DOHH2 (cell line): ENCODE results near the gene RASGRP1.

ENCODE experiments used
- H3F3A ChIP-seq: fragments of 200-600 bp; sonication (generic), shearing (Covaris generic); 2 replicates; pipeline ENCODE4 v1.6.0; 2016; ENCODE audit warnings: antibody characterized with exemption, mild to moderate bottlenecking; ENCODE audit not compliant: control insufficient read depth, insufficient read depth
- H3K27ac ChIP-seq: fragments of 200-600 bp; sonication (generic); 2 replicates; pipeline ENCODE4 v1.5.1; 2014; ENCODE audit warnings: low read depth, mild to moderate bottlenecking, low read length, moderate library complexity
- H3K27me3 ChIP-seq: fragments of 200-600 bp; sonication (generic); 2 replicates; pipeline ENCODE4 v1.6.1; 2014; ENCODE audit warnings: mild to moderate bottlenecking, low read length, mixed read lengths; ENCODE audit not compliant: control insufficient read depth
- H3K36me3 ChIP-seq: fragments of 200-600 bp; sonication (generic); 2 replicates; pipeline ENCODE4 v1.6.1; 2014; ENCODE audit warnings: mild to moderate bottlenecking, low read length, moderate library complexity, mixed read lengths; ENCODE audit not compliant: control insufficient read depth
- H3K4me1 ChIP-seq: fragments of 200-600 bp; sonication (generic); 2 replicates; pipeline ENCODE4 v1.6.1; 2014; ENCODE audit warnings: mild to moderate bottlenecking, low read length, mixed read lengths; ENCODE audit not compliant: control insufficient read depth
- H3K4me2 ChIP-seq: fragments of 200-600 bp; sonication (generic); 2 replicates; pipeline ENCODE4 v1.6.0; 2014; ENCODE audit warnings: mild to moderate bottlenecking, low read length, moderate library complexity
- H3K4me3 ChIP-seq: fragments of 200-600 bp; sonication (generic); 2 replicates; pipeline ENCODE4 v1.5.1; 2014; ENCODE audit warnings: mild to moderate bottlenecking, low read length, mixed read lengths
- H3K79me2 ChIP-seq: fragments of 200-600 bp; sonication (generic); 2 replicates; pipeline ENCODE4 v1.6.1; 2014; ENCODE audit warnings: mild to moderate bottlenecking, low read length, mixed read lengths; ENCODE audit not compliant: control insufficient read depth
- H3K9me2 ChIP-seq: fragments of 200-600 bp; sonication (generic); replicated peaks from 2 replicates; pipeline ENCODE4 v1.6.1; 2014; ENCODE audit warnings: mild to moderate bottlenecking, low read length, mixed read lengths; ENCODE audit not compliant: control insufficient read depth
- H3K9me3 ChIP-seq: fragments of 200-600 bp; sonication (generic); 2 replicates; pipeline ENCODE4 v1.6.1; 2014; ENCODE audit warnings: antibody characterized with exemption, low read length, mixed read lengths; ENCODE audit not compliant: control insufficient read depth, insufficient read depth
- H4K20me1 ChIP-seq: fragments of 200-600 bp; sonication (generic); 2 replicates; pipeline ENCODE4 v1.6.0; 2014; ENCODE audit warnings: low read depth, mild to moderate bottlenecking, antibody characterized with exemption, low read length, moderate library complexity; ENCODE audit not compliant: control insufficient read depth, insufficient read depth
- CTCF ChIP-seq: fragments of 200-600 bp; sonication (generic); IDR thresholded peaks from one replicate; pipeline ENCODE4 v1.5.1; 2014; ENCODE audit warnings: antibody characterized with exemption, mild to moderate bottlenecking, low read depth, low read length; ENCODE audit not compliant: poor library complexity, severe bottlenecking
- EZH2phosphoT487 ChIP-seq: fragments of 200-600 bp; sonication (generic); IDR thresholded peaks from 2 replicates; pipeline ENCODE4 v1.6.1; 2017; ENCODE audit warnings: borderline replicate concordance, mild to moderate bottlenecking, antibody characterized with exemption, low read length, moderate library complexity, mixed read lengths

The RASGRP1 gene

GRCh38 chr15:38534691-38535090 lies 29.9 kb downstream of the RASGRP1 start:
- Histone ChIP-seq H3K4me2 (no peak overlapping the region), H3K27me3 (no peaks in the 10 kb centered on the region), H3K79me2 (no peaks in the 10 kb centered on the region), H3F3A (no peaks in the 10 kb centered on the region), H3K4me3 (no peak overlapping the region), H3K9me3 (no peaks in the 10 kb centered on the region), H3K36me3 (no peaks in the 10 kb centered on the region), H3K27ac (no peak overlapping the region), H3K4me1 (no peaks in the 10 kb centered on the region), H3K9me2 (no peaks in the 10 kb centered on the region), H4K20me1 (no peaks in the 10 kb centered on the region)
- TF ChIP-seq CTCF = no peak
- TF ChIP-seq EZH2phosphoT487 = no peak

GRCh38 chr15:38533926-38534325 lies 30.7 kb downstream of the RASGRP1 start:
- Histone ChIP-seq H3K27ac (no peak overlapping the region), H3K4me1 (no peaks in the 10 kb centered on the region), H3K9me3 (no peaks in the 10 kb centered on the region), H3K9me2 (no peaks in the 10 kb centered on the region), H3K4me2 (no peak overlapping the region), H4K20me1 (no peaks in the 10 kb centered on the region), H3K27me3 (no peaks in the 10 kb centered on the region), H3K36me3 (no peaks in the 10 kb centered on the region), H3K4me3 (no peak overlapping the region), H3K79me2 (no peaks in the 10 kb centered on the region), H3F3A (no peaks in the 10 kb centered on the region)
- no peak for TF ChIP-seq CTCF
- no peak for TF ChIP-seq EZH2phosphoT487

DNA sequence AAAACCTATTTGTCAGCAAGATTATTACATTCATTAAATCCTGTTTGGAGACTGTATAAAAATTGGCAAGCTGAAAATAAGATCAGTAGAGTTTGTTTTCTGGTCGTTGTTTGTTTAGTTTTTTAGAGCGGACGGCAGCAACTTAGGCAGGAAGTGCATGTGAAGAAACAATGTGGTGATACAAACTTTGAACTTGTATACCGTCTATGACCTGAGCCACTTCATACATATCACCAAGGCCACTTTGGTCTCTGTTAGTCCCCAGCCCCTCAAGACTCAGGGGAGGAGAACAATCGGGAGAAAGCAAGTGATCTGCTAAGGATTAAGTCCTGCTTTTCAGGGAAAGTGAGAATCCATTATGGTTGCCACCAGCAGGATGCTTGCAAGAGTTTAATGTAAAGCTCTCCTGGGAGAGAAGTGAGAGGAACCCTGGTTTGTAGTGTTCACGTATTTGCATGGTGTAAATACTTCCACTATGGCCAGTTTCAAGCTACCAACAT lies 31.1 kb downstream of the RASGRP1 start:
- H3K27me3 ChIP-seq = no peaks in the 10 kb centered on the region
- H3K9me3 ChIP-seq = no peaks in the 10 kb centered on the region
- H4K20me1 ChIP-seq = no peaks in the 10 kb centered on the region
- no peaks in the 10 kb centered on the region for H3F3A ChIP-seq
- no peaks in the 10 kb centered on the region for H3K9me2 ChIP-seq
- no peak overlapping the region for H3K27ac ChIP-seq
- H3K4me1 ChIP-seq = no peaks in the 10 kb centered on the region
- H3K36me3 ChIP-seq = no peaks in the 10 kb centered on the region
- no peak overlapping the region for H3K4me3 ChIP-seq
- H3K79me2 ChIP-seq = no peaks in the 10 kb centered on the region
- TF ChIP-seq CTCF (no peak), EZH2phosphoT487 (no peak)
- no peak overlapping the region for H3K4me2 ChIP-seq
